Adipose tissue (tissue), 3 donors: ENCODE measurements around the gene CMC2. TPM values are rescaled to one million over a fixed set of nuclear protein-coding genes. Genes with fewer than 3 reads are reported as not detected.

Experiments used
- H3K27ac ChIP-seq: one replicate; pipeline ENCODE4 v1.5.1; 2013; ENCODE audit warnings: low read depth, low read length
- WGBS, 3 donors: extraction: QIAGEN DNeasy Blood & Tissue Kit; methylation state at CpG; one replicate each; pipeline ENCODE4 v1.1.7; 2013; 5-methylcytosine and 5-hydroxymethylcytosine counted together
- polyA plus RNA-seq, 3 donors: library from polyadenylated mRNA; stranded (reverse); fragments of 200-250 nt; gene quantifications; one replicate each; pipeline ENCODE4 v1.2.3, GENCODE V29; 2013
- donor health status: healthy with polysubstance abuse.
- donor health status: Bipolar disorder and iron deficiency.
- donor health status: healthy.

The CMC2 gene
- polyA plus RNA-seq, 3 donors: 43.4 to 77.3 (median 66.1) TPM

GRCh38 chr16:80947239-80947638 lies 59.4 kb downstream of the CMC2 start:
- H3K27ac ChIP-seq: no peak overlapping the region
- WGBS, 3 donors: 82 to 86% (median 82%) methylated on average over 5 of the region's 5 CpGs

- no peak overlapping the region for H3K27ac ChIP-seq
- WGBS, 3 donors: 59 to 79% (median 64%) methylated on average over 4 of the region's 4 CpGs
Measured at GRCh38 chr16:80946481-80946880, 60.2 kb downstream of the CMC2 start.

GRCh38 chr16:80940069-80940856 lies 66.4 kb downstream of the CMC2 start:
- WGBS, 3 donors: 80 to 92% (median 80%) methylated on average over 7 of the region's 7 CpGs

GRCh38 chr16:80938879-80939260 lies 67.8 kb downstream of the CMC2 start:
- no peak overlapping the region for H3K27ac ChIP-seq

More at GRCh38 chr16:80940069-80940856, 66.4 kb downstream of the CMC2 start:
- no peak overlapping the region for H3K27ac ChIP-seq

DNA sequence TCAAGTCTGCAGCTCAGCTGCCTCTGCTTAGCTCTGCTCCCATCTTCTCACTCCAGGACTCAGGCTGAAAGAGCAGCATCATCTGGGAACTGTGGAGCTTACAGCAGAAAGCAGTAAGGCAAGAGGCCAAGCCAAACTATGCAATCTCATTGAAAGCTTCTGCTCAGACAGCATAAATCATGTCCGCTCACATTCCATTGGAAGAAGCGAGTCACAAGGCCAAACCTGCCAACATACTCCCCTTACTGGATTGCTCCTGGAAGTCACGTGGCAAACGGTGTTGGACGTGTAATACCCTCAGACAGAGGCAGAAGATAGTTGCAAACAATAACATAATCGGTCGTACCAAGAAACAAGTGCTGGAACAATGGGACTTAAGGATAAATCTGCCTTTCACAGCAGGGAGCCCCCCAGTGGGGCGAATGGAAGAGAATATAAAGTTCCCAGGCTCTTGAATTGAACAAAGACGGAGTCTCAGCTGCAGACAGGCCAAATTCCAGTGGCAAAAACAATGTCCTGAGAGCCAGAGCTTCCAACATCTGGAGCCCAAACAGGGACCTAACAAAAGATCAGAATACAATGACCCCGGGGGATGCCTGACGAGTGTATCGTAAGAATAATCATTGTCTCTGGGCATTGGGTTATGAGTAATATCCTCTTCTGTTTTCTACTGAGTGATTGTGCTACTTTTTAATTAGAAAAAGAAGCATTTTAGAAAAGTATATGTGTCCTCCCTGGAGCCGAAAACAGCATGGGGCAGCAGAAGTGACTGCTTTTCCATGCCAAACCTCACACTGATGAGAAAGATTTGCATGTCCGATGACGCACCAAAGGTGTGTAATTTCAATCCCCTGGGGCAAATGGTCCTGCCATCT lies 68.4 kb downstream of the CMC2 start:
- WGBS, 3 donors: 56 to 68% (median 65%) methylated on average over 15 of the region's 15 CpGs
- H3K27ac ChIP-seq: no peak overlapping the region

More at GRCh38 chr16:80938879-80939260, 67.8 kb downstream of the CMC2 start:
- WGBS, 3 donors: 73 to 81% (median 78%) methylated on average over 4 of the region's 4 CpGs

GRCh38 chr16:80936410-80936809 lies 70.3 kb downstream of the CMC2 start:
- 60 to 80% (median 74%) methylated on average over 2 of the region's 2 CpGs for WGBS, 3 donors
- no peak overlapping the region for H3K27ac ChIP-seq

DNA sequence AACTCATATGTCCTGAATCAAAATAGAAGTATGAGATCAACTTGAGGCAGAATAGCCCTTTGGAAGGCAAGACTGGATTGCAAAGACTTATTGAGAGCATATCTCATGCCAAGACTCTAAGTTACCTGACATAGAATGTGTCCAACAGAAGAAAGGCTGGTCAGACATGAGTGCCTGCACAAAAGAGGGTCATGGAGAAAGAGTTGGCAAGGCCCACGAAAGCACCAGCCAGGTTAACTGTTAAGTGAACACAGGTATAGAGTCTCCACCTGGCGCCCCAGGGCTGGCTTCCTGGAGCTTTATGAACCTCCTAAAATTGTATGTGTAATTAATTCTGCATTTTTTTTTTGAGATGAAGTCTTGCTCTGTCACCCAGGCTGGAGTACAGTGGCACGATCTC lies 71.0 kb downstream of the CMC2 start:
- WGBS, 3 donors: 89 to 97% (median 96%) methylated on average over 3 of the region's 3 CpGs
- H3K27ac ChIP-seq: no peak overlapping the region

DNA sequence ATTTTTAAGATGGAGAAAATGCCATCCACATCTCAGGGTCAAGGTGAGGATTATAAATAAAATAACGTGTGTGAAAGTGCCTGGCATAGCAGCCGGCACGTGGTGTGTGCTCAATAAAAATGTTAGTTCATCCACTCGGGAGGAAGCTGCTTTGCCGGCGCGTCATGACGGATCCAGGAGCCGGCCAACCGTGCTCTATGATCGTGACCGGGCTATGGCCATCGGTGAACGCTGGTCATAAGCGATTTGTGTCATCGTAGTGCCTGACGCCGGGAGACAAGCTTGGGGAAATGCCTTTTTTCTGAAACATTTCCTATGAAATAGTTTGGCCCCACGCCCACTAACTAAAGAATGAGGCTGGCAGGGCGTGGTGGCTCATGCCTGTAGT lies 74.0 kb downstream of the CMC2 start:
- WGBS, 3 donors: 8 to 33% (median 25%) methylated on average over 20 of the region's 20 CpGs

DNA sequence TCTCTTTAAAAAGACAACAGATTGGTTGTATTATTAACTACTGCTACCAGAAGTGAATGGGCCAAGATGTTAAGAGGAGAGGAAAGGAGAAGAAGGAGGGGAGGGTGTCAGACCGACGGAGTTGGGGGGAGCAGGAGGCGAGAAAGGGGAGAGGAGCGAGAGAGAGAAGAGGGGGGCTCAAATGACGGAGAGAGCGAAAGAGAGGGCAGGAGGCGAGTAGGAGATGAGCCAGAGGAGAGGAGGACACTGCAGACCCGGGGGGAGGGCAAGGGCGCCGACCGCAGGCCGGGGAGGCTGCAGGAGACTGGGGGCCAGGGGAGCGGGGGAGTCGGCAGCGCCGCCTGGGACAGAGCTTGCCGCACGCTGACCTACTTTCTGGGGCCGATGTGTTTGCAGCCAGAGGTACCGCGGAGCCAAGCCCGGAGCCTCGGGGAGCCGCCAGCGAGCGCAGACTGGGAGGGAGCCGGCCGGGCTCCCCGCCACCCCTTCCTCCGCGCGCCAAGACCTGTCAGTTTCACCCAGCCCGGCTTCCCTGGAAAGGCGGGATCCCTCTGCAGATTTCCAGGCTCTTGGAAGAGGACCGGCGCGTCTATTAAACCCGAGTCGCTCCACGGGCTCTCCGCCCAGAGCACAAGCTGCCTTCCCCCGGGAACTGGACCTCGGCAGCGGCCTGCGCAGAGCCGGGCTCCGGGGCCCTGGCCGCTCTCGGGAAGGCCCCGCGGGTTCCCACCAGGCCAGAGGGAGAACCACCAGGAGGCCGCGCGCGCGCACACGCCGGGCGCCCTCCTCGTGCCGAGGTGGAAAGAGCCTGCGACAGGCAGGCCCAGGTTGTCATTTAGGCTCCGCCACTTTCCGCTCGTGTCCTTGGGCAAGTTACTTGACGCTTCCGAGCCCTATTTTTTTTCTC lies 74.6 kb downstream of the CMC2 start:
- WGBS, 3 donors: 1 to 2% (median 2%) methylated on average over 60 to 67 of the region's 67 CpGs

More for the DNA sequence above, 74.0 kb downstream of the CMC2 start:
- H3K27ac ChIP-seq: no peak overlapping the region

DNA sequence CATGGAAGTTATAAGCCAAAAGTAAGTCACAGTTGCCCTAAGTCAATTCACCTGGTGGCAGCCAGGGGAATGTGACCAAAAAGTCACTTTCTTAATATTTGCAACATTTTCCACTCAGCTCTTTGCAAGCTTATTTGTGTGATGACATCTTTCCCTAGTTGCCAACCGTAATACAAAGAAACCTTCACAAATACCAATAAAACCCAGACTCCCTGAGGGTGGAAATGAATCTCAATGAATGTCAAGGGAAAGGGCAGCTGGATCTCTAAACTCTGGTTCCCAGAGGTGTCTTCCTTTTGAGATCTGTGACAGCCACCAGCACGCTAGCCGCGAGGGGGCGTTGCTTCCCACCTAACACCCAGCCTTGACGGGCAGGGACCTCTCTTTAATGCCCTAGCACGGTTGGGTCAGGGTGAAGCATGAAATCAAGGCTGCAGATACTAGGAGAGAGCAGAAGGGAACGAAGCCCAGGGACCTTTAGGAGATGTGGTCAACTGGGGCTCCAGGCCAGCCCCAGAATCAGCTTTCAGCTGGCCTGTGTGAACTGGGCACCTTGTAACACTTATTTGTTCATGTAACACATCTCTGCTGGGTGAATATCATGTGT lies 82.2 kb downstream of the CMC2 start:
- 7 to 16% (median 13%) methylated on average over 8 of the region's 8 CpGs for WGBS, 3 donors
- H3K27ac ChIP-seq: no peak overlapping the region

More for the DNA sequence above, 74.6 kb downstream of the CMC2 start:
- H3K27ac ChIP-seq: no peak overlapping the region

GRCh38 chr16:80923356-80923755 lies 83.3 kb downstream of the CMC2 start:
- H3K27ac ChIP-seq: no peak overlapping the region
- 87 to 96% (median 95%) methylated on average over 4 of the region's 4 CpGs for WGBS, 3 donors

Other genes starting within 250 kb of the CMC2 start
- 1 to 10 TPM in 2 of 3 donors, under 1 TPM in 1; 0.76 to 2.8 (median 1.9) TPM for gene CDYL2, start 202.3 kb downstream of the CMC2 start, polyA plus RNA-seq
- 1 to 10 TPM; 2.6 to 7.0 (median 6.6) TPM for gene CENPN, start 329 bp upstream of the CMC2 start, polyA plus RNA-seq
- 10 to 100 TPM in 2 of 3 donors, 1 to 10 TPM in 1; 8.5 to 17.2 (median 12.9) TPM for gene ATMIN, start 29.0 kb upstream of the CMC2 start, polyA plus RNA-seq
- under 1 TPM; 0.46 to 0.94 (median 0.67) TPM for gene C16orf46, start 70.4 kb upstream of the CMC2 start, polyA plus RNA-seq
- 10 to 100 TPM; 20.1 to 65.1 (median 62.8) TPM for gene GCSH, start 89.5 kb upstream of the CMC2 start, polyA plus RNA-seq
- under 1 TPM in 1 of 3 donors, not detected in 2; 0.06 TPM for gene BCO1, start 231.8 kb upstream of the CMC2 start, polyA plus RNA-seq